ENCODE measurements around the gene STT3B.

DNA sequence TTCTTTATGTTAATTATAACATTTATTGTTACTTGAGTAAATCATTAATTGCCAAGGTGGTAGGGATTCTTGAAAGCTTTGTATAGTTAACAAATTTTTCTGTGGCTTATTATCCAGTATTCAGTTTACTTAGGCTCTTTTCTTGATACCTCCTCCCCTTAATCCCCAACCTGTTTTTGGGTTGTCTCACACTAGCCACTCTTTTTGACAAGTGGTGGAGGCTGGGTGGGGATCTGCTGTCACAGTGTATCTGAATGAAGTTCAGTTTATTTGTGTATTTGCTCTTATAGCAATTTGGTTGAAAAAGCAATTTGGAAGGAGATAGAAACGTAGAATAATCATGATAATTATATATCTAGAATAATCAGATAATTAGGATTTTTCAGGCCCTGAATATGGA, 43.8 kb downstream of the STT3B start:
- TF ChIP-seq, protein P1, sequence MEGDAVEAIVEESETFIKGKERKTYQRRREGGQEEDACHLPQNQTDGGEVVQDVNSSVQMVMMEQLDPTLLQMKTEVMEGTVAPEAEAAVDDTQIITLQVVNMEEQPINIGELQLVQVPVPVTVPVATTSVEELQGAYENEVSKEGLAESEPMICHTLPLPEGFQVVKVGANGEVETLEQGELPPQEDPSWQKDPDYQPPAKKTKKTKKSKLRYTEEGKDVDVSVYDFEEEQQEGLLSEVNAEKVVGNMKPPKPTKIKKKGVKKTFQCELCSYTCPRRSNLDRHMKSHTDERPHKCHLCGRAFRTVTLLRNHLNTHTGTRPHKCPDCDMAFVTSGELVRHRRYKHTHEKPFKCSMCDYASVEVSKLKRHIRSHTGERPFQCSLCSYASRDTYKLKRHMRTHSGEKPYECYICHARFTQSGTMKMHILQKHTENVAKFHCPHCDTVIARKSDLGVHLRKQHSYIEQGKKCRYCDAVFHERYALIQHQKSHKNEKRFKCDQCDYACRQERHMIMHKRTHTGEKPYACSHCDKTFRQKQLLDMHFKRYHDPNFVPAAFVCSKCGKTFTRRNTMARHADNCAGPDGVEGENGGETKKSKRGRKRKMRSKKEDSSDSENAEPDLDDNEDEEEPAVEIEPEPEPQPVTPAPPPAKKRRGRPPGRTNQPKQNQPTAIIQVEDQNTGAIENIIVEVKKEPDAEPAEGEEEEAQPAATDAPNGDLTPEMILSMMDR (conservative IDR thresholded peaks at IDR 0.05; ENCODE audit: low read depth, low read length) = no peak
- no peak for TF ChIP-seq EZH2 (IDR thresholded peaks at IDR 0.05; ENCODE audit: low read length, unreplicated experiment)
- TF ChIP-seq EZH2phosphoT487 (IDR thresholded peaks at IDR 0.05; ENCODE audit: borderline replicate concordance, low read length) = no peak
